Subcutaneous adipose tissue (tissue), 4 donors: ENCODE measurements around the gene AAR2. TPM values are rescaled to one million over a fixed set of nuclear protein-coding genes. Genes with fewer than 3 reads are reported as not detected.

Experiments used
- total RNA-seq, 4 donors: library from RNA; depleted of rRNA; stranded (reverse); fragments of >200 nt; gene quantifications; one replicate each; pipeline ENCODE4 v1.1.0, GENCODE V29; 2016
- TF ChIP-seq, protein P1 (sequence below): fragments of 450-650 bp; IDR thresholded peaks from one replicate; pipeline ENCODE4 v1.5.1; 2016; ENCODE audit warnings: low read depth, mild to moderate bottlenecking, control low read depth, antibody characterized with exemption, moderate library complexity

Gene AAR2
- total RNA-seq, 4 donors from 2014 or later: 25.2 to 32.4 (median 30.1) TPM

DNA sequence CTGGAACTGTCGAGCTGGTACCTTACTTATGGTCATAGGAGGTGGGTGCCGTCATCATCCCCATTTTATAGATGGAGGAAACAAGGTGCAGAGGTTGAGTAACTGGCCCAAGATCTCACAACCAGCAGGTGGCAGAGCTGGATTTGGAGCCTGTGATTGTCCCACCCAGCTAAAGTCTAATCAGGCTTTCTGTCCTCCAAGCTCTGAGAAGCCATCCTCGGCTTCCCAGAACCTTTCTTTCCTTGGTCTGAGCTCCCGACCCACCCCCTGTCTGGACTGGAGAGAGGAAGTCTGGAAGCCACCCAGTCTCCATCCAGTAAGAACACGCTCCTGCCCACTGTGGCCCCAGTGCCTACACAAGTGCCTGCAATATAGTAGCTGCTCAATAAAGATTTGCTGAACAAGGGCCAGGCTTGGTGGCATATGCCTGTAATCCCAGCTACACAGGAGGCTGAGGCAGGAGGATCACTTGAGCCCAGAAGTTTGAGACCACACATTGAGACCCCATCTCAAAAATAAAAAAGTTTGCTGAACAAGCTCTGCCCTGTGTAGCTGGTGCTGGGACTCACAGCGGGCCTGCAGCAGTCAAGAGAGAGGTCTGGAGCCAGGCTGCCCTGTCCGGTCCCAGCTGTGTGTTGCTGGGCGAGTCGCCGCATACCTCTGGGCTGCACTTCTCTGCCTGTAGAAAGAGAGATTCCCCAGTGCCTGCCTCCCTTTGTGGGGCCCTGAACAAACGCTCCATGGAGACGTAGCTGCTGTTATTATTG, 37.3 kb downstream of the AAR2 start:
- TF ChIP-seq, protein P1, sequence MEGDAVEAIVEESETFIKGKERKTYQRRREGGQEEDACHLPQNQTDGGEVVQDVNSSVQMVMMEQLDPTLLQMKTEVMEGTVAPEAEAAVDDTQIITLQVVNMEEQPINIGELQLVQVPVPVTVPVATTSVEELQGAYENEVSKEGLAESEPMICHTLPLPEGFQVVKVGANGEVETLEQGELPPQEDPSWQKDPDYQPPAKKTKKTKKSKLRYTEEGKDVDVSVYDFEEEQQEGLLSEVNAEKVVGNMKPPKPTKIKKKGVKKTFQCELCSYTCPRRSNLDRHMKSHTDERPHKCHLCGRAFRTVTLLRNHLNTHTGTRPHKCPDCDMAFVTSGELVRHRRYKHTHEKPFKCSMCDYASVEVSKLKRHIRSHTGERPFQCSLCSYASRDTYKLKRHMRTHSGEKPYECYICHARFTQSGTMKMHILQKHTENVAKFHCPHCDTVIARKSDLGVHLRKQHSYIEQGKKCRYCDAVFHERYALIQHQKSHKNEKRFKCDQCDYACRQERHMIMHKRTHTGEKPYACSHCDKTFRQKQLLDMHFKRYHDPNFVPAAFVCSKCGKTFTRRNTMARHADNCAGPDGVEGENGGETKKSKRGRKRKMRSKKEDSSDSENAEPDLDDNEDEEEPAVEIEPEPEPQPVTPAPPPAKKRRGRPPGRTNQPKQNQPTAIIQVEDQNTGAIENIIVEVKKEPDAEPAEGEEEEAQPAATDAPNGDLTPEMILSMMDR: no peak

DNA sequence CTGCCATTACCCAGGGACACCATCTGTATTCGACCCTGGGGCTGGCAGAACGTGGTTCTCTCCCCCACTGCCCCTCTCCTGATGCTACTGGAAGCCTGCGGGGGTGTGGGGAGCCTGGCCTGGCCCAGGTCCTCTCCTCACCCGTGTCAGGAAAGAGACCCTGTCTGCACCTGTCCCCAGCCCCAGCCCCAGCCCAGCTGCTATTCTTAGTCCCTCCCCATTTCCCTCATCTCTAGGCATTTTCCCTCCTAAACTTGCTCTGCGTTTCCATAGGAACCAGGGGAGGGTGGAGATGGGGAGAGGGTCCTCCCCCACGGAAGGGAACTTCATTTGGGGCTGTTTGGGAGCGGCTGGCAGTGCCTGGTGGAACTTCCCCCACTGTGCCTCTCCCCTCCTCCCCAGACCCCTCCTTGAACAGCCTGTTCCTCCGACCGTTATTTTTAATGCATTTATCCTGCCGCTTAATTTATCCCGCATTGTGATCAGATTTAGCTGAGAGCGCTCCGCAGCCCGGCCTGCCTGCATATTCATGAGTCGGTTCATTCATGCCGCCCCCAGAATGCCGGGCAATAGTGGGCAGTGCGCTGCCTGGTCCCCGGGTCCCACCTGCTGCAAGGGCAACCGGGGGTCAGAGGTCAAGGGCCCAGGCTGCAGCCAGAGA, 38.0 kb downstream of the AAR2 start:
- TF ChIP-seq, protein P1: no peak

DNA sequence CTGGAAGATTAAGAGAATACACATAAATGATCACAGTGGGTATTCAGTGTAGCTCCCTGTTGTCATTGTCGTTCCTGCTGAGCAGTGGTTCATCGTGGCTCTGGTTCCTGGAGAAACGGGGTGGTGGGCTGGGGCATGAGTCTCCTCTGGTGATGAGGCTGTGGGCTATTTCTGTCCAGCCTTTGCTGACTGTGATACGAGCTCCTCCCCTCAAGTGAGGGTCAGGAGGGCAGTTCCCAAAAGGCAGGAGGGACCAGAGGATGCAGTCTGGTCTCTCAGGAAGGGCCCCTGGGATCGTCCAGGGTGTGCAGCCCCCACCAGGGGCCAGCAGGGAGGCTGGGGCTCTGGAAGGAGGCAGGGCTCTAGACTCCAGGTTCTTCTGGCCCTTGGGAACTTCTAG, 38.7 kb downstream of the AAR2 start:
- TF ChIP-seq, protein P1: no peak

DNA sequence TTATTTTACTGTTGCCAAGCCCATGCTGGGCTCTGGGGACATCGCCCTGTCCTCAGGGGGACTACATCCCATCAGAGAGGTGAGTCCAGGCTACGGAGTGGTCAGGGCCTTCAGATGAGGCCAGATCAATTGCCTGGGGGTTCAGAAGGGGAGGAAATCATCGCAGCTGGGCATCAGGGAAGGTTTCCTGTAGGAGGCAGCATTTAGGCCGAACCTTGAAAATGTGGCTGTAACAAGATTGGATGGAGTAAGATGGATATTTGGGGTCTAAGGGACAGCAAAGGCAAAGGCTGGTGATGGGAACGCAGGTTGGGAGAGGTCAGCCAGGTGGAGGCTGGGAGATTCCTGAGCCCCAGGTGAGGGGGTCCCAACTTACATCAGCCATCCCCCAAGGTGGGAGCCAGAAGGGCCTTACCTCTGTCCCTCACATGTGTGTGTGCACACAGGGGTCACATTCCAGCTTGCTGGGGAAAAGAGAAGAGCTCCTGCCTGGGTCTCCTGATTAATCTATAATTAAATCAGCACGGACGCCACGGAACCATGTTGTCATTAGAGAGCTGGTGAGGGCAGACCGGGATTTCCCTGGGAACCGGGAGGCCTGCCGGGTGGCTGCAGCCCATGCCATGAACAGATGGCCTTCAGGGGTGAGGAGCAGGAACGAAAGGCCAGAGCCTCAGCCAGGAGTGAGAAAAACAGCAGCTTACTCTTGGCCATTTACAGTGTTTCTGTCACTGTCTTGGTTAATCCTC, 39.3 kb downstream of the AAR2 start:
- TF ChIP-seq, protein P1: no peak

DNA sequence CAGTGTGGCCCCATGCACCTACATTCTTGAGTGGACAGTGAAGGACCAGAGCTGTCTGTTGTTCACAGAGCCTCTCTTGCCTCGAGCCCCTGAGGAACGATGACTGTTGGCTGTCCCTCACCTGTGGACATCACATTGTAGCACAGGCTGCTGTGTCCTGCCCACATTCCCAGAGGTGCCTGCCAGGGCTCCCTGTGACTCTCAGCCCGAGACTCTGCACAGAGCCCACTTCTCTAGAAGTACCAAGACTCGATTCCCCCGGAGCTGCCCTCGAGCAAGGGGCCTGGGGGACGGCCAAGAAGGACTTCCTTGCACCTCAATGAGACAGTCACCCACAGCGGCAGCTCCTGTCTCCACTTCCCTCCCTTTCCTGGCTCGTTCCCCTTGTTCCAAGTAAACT, 41.3 kb downstream of the AAR2 start:
- TF ChIP-seq, protein P1: no peak

DNA sequence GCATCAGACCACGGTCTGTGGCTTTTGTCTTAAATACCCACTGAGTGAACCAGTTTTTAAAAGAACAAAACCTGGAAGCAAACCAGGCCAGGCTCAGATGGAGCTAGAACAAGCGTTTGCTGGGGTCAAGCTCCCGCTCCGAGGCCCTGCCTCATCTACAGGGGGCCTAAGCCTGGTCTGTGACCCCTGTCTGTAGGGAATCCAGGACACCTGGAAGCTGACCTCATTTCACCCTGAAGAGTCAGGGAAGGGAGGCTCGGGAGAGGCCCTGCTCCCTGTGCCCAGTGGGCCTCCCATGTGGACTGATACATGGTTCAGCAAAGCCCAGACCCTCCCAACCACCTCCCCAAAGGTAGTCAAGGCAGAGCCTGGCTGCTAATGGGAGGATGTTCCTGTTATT, 43.1 kb downstream of the AAR2 start:
- TF ChIP-seq, protein P1: no peak

DNA sequence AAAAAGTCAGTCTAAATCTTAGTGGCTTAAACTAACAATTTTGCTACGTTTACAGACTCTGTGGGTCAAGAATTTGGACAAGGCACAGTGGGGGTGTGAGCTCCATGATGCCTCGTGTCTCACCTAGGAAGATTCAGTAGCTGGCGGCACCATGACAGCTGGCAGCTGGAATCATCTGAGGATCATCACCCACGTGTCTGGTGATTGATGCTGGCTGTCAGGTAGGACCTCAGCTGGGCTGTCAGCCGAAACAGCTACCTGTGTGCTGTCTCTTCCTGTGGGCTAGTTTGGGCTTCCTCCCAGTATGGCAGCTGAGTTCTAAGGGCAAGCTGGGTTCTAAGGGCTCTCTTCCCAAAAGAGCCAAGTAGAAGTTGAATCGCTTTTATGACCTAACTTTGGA, 43.5 kb downstream of the AAR2 start:
- TF ChIP-seq, protein P1: no peak
